ENCODE results near the gene ETV4. TPM values are rescaled to one million over a fixed set of nuclear protein-coding genes. Genes with fewer than 3 reads are reported as not detected.

The ETV4 gene
- polyA plus RNA-seq, 2 of the 4 experiments (the other 2 are of a cell fraction), result 18.5 to 39.1 TPM

- WGBS (ENCODE audit: missing lambda C conversion rate), result 63% methylated on average over 2 of the region's 2 CpGs
- Histone ChIP-seq H3K4me3 (no peak overlapping the region), H3K4me1 (peaks cover 5% of the 10 kb centered on the region; the same call in 2 of the 3 replicates), H3K4me2 (no peak overlapping the region), H3K27ac (no peak overlapping the region), H3K9me3 (no peaks in the 10 kb centered on the region)
- POLR2A ChIA-PET, result no interaction called here
- no peak for DNase-seq (ENCODE audit: low read depth in 1 of 2, low spot score in 1 of 2)
- no peak for TF ChIP-seq JUNB (IDR thresholded peaks at IDR 0.05)
- TF ChIP-seq CTCF (IDR thresholded peaks at IDR 0.05), result no peak
- no peak for TF ChIP-seq NPAS2 (CRISPR knock-in tag; IDR thresholded peaks at IDR 0.05; ENCODE audit: borderline replicate concordance)
- TF ChIP-seq RNF2 (IDR thresholded peaks at IDR 0.05; ENCODE audit: borderline replicate concordance, low read depth), result no peak
- no peak for ATAC-seq
- CTCF ChIA-PET, result interaction anchor here (5.1 kb wide), 1 partner anchor 12 kb away, joined by 45 read pairs; no protein-coding TSS in a partner anchor
- no peak for FAIRE-seq
Measured at GRCh38 chr17:43588121-43588520, 42.0 kb upstream of the ETV4 start.

GRCh38 chr17:43587647-43588046, 41.5 kb upstream of the ETV4 start:
- ATAC-seq (no peak), DNase-seq (ENCODE audit: low read depth in 1 of 2, low spot score in 1 of 2) (no peak), FAIRE-seq (no peak)
- Histone ChIP-seq H3K9me3 (no peaks in the 10 kb centered on the region), H3K4me2 (no peak overlapping the region), H3K4me1 (peaks cover 5% of the 10 kb centered on the region; the same call in 2 of the 3 replicates), H3K27ac (no peak overlapping the region), H3K4me3 (no peak overlapping the region)
- TF ChIP-seq KDM5A (IDR thresholded peaks at IDR 0.05) (no peak), PHF8 (IDR thresholded peaks at IDR 0.05; ENCODE audit: borderline replicate concordance, low read depth) (no peak), HES2 (IDR thresholded peaks at IDR 0.05) (no peak), TP53 (CRISPR knock-in tag; IDR thresholded peaks at IDR 0.05) (no peak), SMC3 (IDR thresholded peaks at IDR 0.05) (no peak), ZSCAN20 (CRISPR knock-in tag; IDR thresholded peaks at IDR 0.05) (no peak), RFX5 (IDR thresholded peaks at IDR 0.05) (no peak), CTCF (IDR thresholded peaks at IDR 0.05) (no peak), CEBPB (IDR thresholded peaks at IDR 0.05) (no peak), USF2 (IDR thresholded peaks at IDR 0.05) (no peak)
- POLR2A ChIA-PET, result no interaction called here
- CTCF ChIA-PET, result interaction anchor here (5.1 kb wide), 1 partner anchor 12 kb away, joined by 45 read pairs; no protein-coding TSS in a partner anchor
- 63% methylated on average over 5 of the region's 5 CpGs for WGBS (ENCODE audit: missing lambda C conversion rate)

GRCh38 chr17:43584666-43585102, 38.5 kb upstream of the ETV4 start:
- no peak overlapping the region for H3K27ac ChIP-seq
- no peak for ATAC-seq
- DNase-seq (ENCODE audit: low read depth in 1 of 2, low spot score in 1 of 2), result no peak
- FAIRE-seq, result no peak
- H3K4me1 ChIP-seq, result peaks cover 25% of the 10 kb centered on the region
- H3K4me3 ChIP-seq, result no peak overlapping the region
- CTCF ChIA-PET, result interaction anchor here (0.6 to 5.1 kb wide), 6 partner anchors 9 to 175 kb away, joined by 3 to 45 read pairs (median 6); no protein-coding TSS in a partner anchor
- no peaks in the 10 kb centered on the region for H3K9me3 ChIP-seq
- POLR2A ChIA-PET, result no interaction called here
- H3K4me2 ChIP-seq, result no peak overlapping the region
- 85% methylated on average over 6 of the region's 6 CpGs for WGBS (ENCODE audit: missing lambda C conversion rate)
- TF ChIP-seq FOXS1 (CRISPR knock-in tag; IDR thresholded peaks at IDR 0.05) (no peak), NR3C1 (IDR thresholded peaks at IDR 0.05) (no peak), CBX2 (IDR thresholded peaks at IDR 0.05; ENCODE audit: borderline replicate concordance, low read depth) (no peak), HES2 (IDR thresholded peaks at IDR 0.05) (no peak), POLR2AphosphoS2 (conservative IDR thresholded peaks at IDR 0.05; ENCODE audit: low read length) (no peak), HOXB13 (CRISPR knock-in tag; IDR thresholded peaks at IDR 0.05; ENCODE audit: low read depth) (no peak), ZC3H11A (IDR thresholded peaks at IDR 0.05) (no peak), HMGXB4 (CRISPR knock-in tag; IDR thresholded peaks at IDR 0.05; ENCODE audit: borderline replicate concordance) (no peak), SREBF2 (IDR thresholded peaks at IDR 0.05) (no peak), FOSB (CRISPR knock-in tag; IDR thresholded peaks at IDR 0.05) (no peak), REST (IDR thresholded peaks at IDR 0.05) (no peak)
